ENCODE results near the gene PRKAG3. TPM values are rescaled to one million over a fixed set of nuclear protein-coding genes. Genes with fewer than 3 reads are reported as not detected.

PRKAG3 gene
- total and polyA plus RNA-seq, 8 donors: not detected

- DNase-seq: peak; percentile 75 to 85
- intact Hi-C loops (cut with DNase I; ENCODE audit: low total_unique reads): no loop called here
- WGBS, 5 donors: 0 to 6% (median 3%) methylated on average over 3 of the region's 3 CpGs
- H3K36me3 ChIP-seq: no peaks in the 10 kb centered on the region
- H3K4me1 ChIP-seq: peaks cover 15 to 45% (median 40%) of the 10 kb centered on the region in 4 donors
- TF ChIP-seq CTCF (IDR thresholded peaks at IDR 0.05) (peak in 5 of 7 experiments; percentile 82 to 96 (median 93)), POLR2AphosphoS5 (IDR thresholded peaks at IDR 0.05) (no peak)
- peaks cover 36 to 100% (median 73%) of the 10 kb centered on the region in 3 donors for H3K27me3 ChIP-seq
- H3K27ac ChIP-seq: no peak overlapping the region
- no peak overlapping the region for H3K4me3 ChIP-seq
- H3K9me3 ChIP-seq: no peaks in the 10 kb centered on the region
Observed at GRCh38 chr2:218876562-218877219, 45.1 kb upstream of the PRKAG3 start.

- peaks cover 23 to 49% (median 46%) of the 10 kb centered on the region in 4 donors for H3K4me1 ChIP-seq
- no peaks in the 10 kb centered on the region for H3K9me3 ChIP-seq
- 10 to 28% (median 20%) methylated on average over 2 of the region's 2 CpGs for WGBS, 5 donors
- H3K27me3 ChIP-seq: peaks cover 44 to 100% (median 74%) of the 10 kb centered on the region in 3 donors
- TF ChIP-seq POLR2A (IDR thresholded peaks at IDR 0.05): no peak
- no peak for TF ChIP-seq EP300 (IDR thresholded peaks at IDR 0.05)
- no peak for TF ChIP-seq POLR2AphosphoS5 (IDR thresholded peaks at IDR 0.05)
- TF ChIP-seq CTCF (IDR thresholded peaks at IDR 0.05): no peak
- no peak overlapping the region for H3K27ac ChIP-seq
- intact Hi-C loops (cut with DNase I; ENCODE audit: low total_unique reads): no loop called here
- no peaks in the 10 kb centered on the region for H3K36me3 ChIP-seq
- DNase-seq: no peak
- H3K4me3 ChIP-seq: no peak overlapping the region
Observed at GRCh38 chr2:218875692-218876246, 44.2 kb upstream of the PRKAG3 start.

GRCh38 chr2:218873359-218874194 lies 42.0 kb upstream of the PRKAG3 start:
- Histone ChIP-seq H3K27me3 (peaks cover 36 to 100% (median 63%) of the 10 kb centered on the region in 3 donors), H3K9me3 (no peaks in the 10 kb centered on the region), H3K4me3 (peak overlapping the region in 1 of 4 donors; percentile 30), H3K36me3 (no peaks in the 10 kb centered on the region), H3K4me1 (peaks cover 15 to 33% (median 29%) of the 10 kb centered on the region in 4 donors), H3K27ac (no peak overlapping the region)
- no peak for DNase-seq
- intact Hi-C loops (cut with DNase I; ENCODE audit: low total_unique reads): no loop called here
- TF ChIP-seq POLR2A (IDR thresholded peaks at IDR 0.05) (no peak), CTCF (IDR thresholded peaks at IDR 0.05) (no peak), POLR2AphosphoS5 (IDR thresholded peaks at IDR 0.05) (no peak), EP300 (IDR thresholded peaks at IDR 0.05) (no peak)
- WGBS, 5 donors: 5 to 25% (median 9%) methylated on average over 38 to 86 of the region's 86 CpGs

GRCh38 chr2:218872645-218873358 lies 41.2 kb upstream of the PRKAG3 start:
- Histone ChIP-seq H3K36me3 (no peaks in the 10 kb centered on the region), H3K4me1 (peaks cover 15 to 33% (median 29%) of the 10 kb centered on the region in 4 donors), H3K27ac (no peak overlapping the region), H3K9me3 (no peaks in the 10 kb centered on the region), H3K27me3 (peaks cover 36 to 100% (median 55%) of the 10 kb centered on the region in 3 donors), H3K4me3 (peak overlapping the region in 1 of 4 donors; percentile 30)
- intact Hi-C loops (cut with DNase I; ENCODE audit: low total_unique reads): no loop called here
- DNase-seq: no peak
- TF ChIP-seq POLR2A (IDR thresholded peaks at IDR 0.05) (no peak), CTCF (IDR thresholded peaks at IDR 0.05) (no peak), POLR2AphosphoS5 (IDR thresholded peaks at IDR 0.05) (no peak), EP300 (IDR thresholded peaks at IDR 0.05) (no peak)
- WGBS, 5 donors: 15 to 17% (median 16%) methylated on average over 14 to 22 of the region's 22 CpGs
